ENCODE results near the gene SGPL1. TPM values are rescaled to one million over a fixed set of nuclear protein-coding genes. Genes with fewer than 3 reads are reported as not detected.

The SGPL1 gene
- polyA plus RNA-seq, 1 donor (not counting 4 experiments of a cell fraction or from before 2014, with no cell fraction given) = 31.4 TPM

DNA sequence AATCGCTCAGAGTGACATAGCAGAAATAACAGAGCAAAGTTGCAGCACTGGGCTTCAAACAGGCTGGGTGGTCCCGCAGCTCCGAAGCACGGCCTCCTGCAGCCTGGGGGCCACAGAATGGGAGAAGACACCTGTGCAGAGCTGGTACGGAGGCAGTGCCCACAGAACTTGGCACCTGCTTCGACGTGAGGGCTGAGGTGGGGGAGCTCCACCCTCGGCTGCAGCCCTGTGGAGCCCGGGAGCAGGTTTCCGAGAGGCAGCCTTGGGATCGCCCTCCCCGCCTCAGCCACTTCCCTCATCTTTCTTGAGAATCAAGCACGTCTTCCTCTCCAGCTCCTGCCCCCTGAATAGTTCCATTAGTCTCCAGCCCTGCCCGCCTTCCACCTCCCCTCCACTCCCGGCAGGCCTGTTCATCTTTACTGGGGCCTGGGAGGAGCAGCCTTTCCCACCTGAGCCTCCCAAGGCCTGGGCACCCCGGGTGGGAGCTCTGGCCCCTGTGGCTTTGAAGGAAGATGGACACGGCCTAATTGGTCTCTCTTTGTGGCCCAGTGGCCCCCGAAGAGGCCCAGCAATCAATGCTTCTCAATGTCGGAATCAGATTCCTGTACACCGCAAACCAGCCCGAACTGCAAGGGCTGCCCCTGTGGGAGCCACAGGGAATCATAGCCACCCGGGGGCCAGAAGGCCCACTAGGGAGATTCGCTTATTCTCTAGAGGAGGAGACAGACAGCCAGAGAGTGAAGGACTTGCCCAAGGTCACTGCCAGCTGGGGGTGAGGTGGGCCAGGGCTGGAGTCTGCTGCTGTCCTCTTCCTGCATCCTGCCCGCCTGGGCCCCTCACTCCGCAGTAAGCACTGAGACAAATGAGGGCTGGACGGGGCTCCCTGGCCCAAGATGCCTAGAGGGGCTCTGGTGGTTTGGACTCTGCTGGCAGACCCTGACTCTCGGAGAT lies 89.6 kb downstream of the SGPL1 start:
- peaks cover 4% of the 10 kb centered on the region for H3K27me3 ChIP-seq (ENCODE audit: control insufficient read depth, extremely low read depth, insufficient read depth, low read length)
- H3K4me1 ChIP-seq (ENCODE audit: control insufficient read depth, extremely low read depth, insufficient read depth, low read length) = no peaks in the 10 kb centered on the region
- H3K36me3 ChIP-seq (ENCODE audit: control insufficient read depth in 2 of 2, extremely low read depth in 1 of 2, insufficient read depth in 2 of 2, low read length in 2 of 2) = no peaks in the 10 kb centered on the region
- dilution Hi-C loops (cut with MboI; ENCODE audit: extremely low pct_ligation_motif_present, low sequenced_read_pairs) = no loop called here
- FAIRE-seq (no peak), DNase-seq (ENCODE audit: low read depth, low spot score) (no peak)
- TF ChIP-seq, protein P1, sequence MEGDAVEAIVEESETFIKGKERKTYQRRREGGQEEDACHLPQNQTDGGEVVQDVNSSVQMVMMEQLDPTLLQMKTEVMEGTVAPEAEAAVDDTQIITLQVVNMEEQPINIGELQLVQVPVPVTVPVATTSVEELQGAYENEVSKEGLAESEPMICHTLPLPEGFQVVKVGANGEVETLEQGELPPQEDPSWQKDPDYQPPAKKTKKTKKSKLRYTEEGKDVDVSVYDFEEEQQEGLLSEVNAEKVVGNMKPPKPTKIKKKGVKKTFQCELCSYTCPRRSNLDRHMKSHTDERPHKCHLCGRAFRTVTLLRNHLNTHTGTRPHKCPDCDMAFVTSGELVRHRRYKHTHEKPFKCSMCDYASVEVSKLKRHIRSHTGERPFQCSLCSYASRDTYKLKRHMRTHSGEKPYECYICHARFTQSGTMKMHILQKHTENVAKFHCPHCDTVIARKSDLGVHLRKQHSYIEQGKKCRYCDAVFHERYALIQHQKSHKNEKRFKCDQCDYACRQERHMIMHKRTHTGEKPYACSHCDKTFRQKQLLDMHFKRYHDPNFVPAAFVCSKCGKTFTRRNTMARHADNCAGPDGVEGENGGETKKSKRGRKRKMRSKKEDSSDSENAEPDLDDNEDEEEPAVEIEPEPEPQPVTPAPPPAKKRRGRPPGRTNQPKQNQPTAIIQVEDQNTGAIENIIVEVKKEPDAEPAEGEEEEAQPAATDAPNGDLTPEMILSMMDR (optimal IDR thresholded peaks at IDR 0.05 in 1 of 3, IDR thresholded peaks at IDR 0.05 in 1 of 3, conservative IDR thresholded peaks at IDR 0.05 in 1 of 3; ENCODE audit: extremely low read depth in 1 of 3, insufficient read depth in 2 of 3, low read length in 3 of 3) = no peak
- TF ChIP-seq EZH2 (IDR thresholded peaks at IDR 0.05; ENCODE audit: low read length) = no peak
- no peaks in the 10 kb centered on the region for H3K9me3 ChIP-seq (ENCODE audit: control insufficient read depth, low read depth, low read length)
- H3K79me2 ChIP-seq (ENCODE audit: control insufficient read depth, insufficient read depth, low read length) = no peaks in the 10 kb centered on the region
- H3K4me3 ChIP-seq (ENCODE audit: control insufficient read depth in 2 of 3, extremely low read depth in 1 of 3, insufficient read depth in 2 of 3, low read depth in 1 of 3, low read length in 3 of 3) = no peak overlapping the region
- no peaks in the 10 kb centered on the region for H4K20me1 ChIP-seq (ENCODE audit: control insufficient read depth, extremely low read depth, insufficient read depth, low read length)
- H3K4me2 ChIP-seq (ENCODE audit: control insufficient read depth, extremely low read depth, insufficient read depth, low read depth, low read length) = no peak overlapping the region
- H3K9ac ChIP-seq (ENCODE audit: control insufficient read depth, extremely low read depth, insufficient read depth, low read length) = no peak overlapping the region
- H3K9me1 ChIP-seq (ENCODE audit: control insufficient read depth, extremely low read depth, insufficient read depth, low read length) = no peaks in the 10 kb centered on the region
- H2AFZ ChIP-seq (ENCODE audit: control insufficient read depth, low read length) = no peak overlapping the region
- no peak overlapping the region for H3K27ac ChIP-seq (ENCODE audit: control insufficient read depth, insufficient read depth, low read length)

DNA sequence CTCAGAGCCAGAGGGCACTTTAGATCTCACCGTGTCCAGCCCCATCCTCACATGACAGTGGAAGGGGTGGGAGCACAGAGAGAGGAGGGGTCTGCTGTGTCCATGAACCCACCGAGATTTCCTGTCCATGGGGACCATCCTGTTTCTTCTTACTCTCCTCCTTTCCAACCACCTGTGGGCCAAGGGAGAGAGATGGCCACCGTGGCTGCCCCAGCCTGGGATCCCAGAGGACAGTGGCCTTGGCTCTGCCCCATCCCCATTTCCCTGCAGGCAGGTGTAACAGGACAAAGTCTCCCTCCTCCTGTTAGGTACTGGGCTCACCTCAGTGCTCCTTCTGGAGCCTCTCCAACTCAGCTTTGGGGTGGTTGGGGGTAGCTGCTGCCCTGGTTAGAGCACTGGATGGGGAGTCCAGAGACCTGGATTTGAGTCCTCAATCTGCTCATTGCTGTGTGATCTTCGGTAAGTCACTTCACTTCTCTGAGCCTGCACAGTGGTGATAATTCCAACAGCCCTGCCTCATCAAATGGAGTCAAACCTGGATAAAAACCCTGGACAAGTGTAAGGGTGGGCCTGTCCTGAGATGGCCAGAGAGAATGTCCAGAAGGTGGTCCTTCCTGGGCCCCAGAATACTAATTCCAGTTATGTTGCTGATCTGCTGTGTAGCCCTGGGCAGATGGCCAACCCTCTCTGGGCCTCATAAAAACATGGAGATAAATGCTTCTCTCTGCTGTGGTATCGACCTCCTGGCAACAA lies 90.5 kb downstream of the SGPL1 start:
- H3K4me3 ChIP-seq (ENCODE audit: control insufficient read depth in 2 of 3, extremely low read depth in 1 of 3, insufficient read depth in 2 of 3, low read depth in 1 of 3, low read length in 3 of 3) = no peak overlapping the region
- H3K79me2 ChIP-seq (ENCODE audit: control insufficient read depth, insufficient read depth, low read length) = no peaks in the 10 kb centered on the region
- no peaks in the 10 kb centered on the region for H3K4me1 ChIP-seq (ENCODE audit: control insufficient read depth, extremely low read depth, insufficient read depth, low read length)
- no peak overlapping the region for H3K4me2 ChIP-seq (ENCODE audit: control insufficient read depth, extremely low read depth, insufficient read depth, low read depth, low read length)
- no peak overlapping the region for H3K9ac ChIP-seq (ENCODE audit: control insufficient read depth, extremely low read depth, insufficient read depth, low read length)
- no peak for FAIRE-seq
- H3K9me1 ChIP-seq (ENCODE audit: control insufficient read depth, extremely low read depth, insufficient read depth, low read length) = no peaks in the 10 kb centered on the region
- H3K27ac ChIP-seq (ENCODE audit: control insufficient read depth, insufficient read depth, low read length) = no peak overlapping the region
- dilution Hi-C loops (cut with MboI; ENCODE audit: extremely low pct_ligation_motif_present, low sequenced_read_pairs) = no loop called here
- no peak overlapping the region for H2AFZ ChIP-seq (ENCODE audit: control insufficient read depth, low read length)
- peaks cover 4% of the 10 kb centered on the region for H3K27me3 ChIP-seq (ENCODE audit: control insufficient read depth, extremely low read depth, insufficient read depth, low read length)
- TF ChIP-seq EZH2 (IDR thresholded peaks at IDR 0.05; ENCODE audit: low read length) = no peak
- TF ChIP-seq, protein P1 (optimal IDR thresholded peaks at IDR 0.05 in 1 of 3, IDR thresholded peaks at IDR 0.05 in 1 of 3, conservative IDR thresholded peaks at IDR 0.05 in 1 of 3; ENCODE audit: extremely low read depth in 1 of 3, insufficient read depth in 2 of 3, low read length in 3 of 3) = no peak
- H4K20me1 ChIP-seq (ENCODE audit: control insufficient read depth, extremely low read depth, insufficient read depth, low read length) = no peaks in the 10 kb centered on the region
- no peaks in the 10 kb centered on the region for H3K9me3 ChIP-seq (ENCODE audit: control insufficient read depth, low read depth, low read length)
- DNase-seq (ENCODE audit: low read depth, low spot score) = no peak
- H3K36me3 ChIP-seq (ENCODE audit: control insufficient read depth in 2 of 2, extremely low read depth in 1 of 2, insufficient read depth in 2 of 2, low read length in 2 of 2) = no peaks in the 10 kb centered on the region
